HG03469 (cell line): ENCODE results near the gene TTC32.
"Not testable (repeated sequence)": the region's sequence is repeated elsewhere in the genome, so short reads cannot be mapped to it uniquely, and the experiment has no call there.

Experiments
- ATAC-seq: cut with Tn5 transposase; IDR thresholded peaks from one replicate; pipeline ENCODE4 v1.9.1; 2021; ENCODE audit warnings: mild to moderate bottlenecking, moderate library complexity, moderate number of reproducible peaks; ENCODE audit not compliant: unreplicated experiment

The TTC32 gene

GRCh38 chr2:19901442-19902215 is at the start of gene TTC32:
TSS of gene TTC32 (minus strand) at chr2:19901983. CDS start at chr2:19901854, 129 bp downstream.
- ATAC-seq, result peak; percentile 71

DNA sequence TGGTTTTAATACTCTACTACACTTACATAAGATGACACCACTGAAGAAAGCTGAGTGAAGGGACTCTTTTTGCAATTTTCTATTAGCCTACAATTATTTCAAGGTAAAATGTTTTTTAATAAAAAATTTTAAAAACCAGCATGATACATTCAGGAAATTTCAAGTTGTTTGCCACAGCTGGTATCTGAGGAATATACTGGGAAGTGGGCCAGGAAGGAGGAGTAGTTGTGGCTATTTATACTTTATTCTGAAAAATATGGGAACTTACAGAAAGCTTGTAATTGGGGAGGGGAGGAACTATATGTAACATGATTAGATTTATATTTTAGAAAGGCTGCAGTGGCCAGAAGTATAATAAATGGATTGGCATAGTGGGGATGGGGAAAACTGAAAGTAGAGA is 47.3 kb upstream of the TTC32 start:
- ATAC-seq, result no peak

- no peak for ATAC-seq
These were observed 45.6 kb upstream of the TTC32 start for GRCh38 chr2:19947184-19947940.

- no peak for ATAC-seq
These were observed 42.5 kb upstream of the TTC32 start for GRCh38 chr2:19944205-19944845.

- no peak for ATAC-seq
These were observed 41.4 kb upstream of the TTC32 start for GRCh38 chr2:19943189-19943588.

GRCh38 chr2:19942199-19942598 is 40.4 kb upstream of the TTC32 start:
- ATAC-seq, result no peak

- ATAC-seq, result no peak
These were observed 35.2 kb upstream of the TTC32 start for GRCh38 chr2:19937004-19937403.

- no peak for ATAC-seq
These were observed 34.4 kb upstream of the TTC32 start for GRCh38 chr2:19936203-19936602.

DNA sequence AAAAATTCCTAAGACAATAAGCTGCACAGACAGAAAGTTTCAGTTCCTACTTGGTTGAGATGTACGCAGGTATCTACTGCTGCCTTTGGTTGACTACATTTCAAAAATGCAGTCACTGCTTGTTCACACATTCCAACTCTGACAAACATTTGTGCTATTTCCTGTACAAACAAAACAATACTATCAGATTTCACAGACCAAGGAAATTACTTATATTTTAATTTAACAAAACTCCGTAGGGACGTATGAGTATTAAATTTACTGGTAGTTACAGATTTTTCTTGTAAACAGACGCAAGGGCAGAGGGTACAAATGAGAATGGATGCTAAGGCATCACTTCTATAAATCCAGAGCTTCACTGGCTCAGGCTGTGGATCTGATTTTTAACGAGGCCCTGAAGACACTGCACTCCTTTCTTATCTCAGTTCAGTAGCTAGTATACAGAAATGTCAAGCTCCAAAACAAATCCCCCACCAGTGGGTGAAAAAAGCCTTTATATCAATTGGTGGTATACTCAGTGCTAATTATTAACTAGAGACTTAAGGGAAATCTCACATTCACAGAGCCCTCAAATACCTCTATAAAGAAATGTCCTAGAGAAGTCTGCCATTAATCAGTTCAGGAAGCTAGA is 31.7 kb upstream of the TTC32 start:
- peak; percentile 78 for ATAC-seq

DNA sequence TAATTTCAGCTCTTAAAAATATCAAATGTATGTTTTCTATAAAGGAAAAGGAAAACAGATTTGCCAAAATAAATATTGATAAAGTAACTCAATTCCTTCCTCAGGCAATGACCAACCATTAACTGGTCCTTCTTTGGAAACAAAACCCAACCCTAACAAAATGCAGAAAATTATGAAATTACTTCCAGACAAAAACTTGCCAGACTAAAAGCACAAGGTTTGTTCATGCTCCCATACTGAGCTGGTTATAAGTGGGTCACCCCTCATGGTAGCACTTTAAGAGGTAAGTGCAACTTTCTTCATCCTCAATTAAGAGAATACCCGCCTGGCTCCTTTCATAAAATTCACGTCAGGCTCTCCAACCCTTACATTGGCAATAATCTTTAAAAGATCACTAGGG is 31.1 kb upstream of the TTC32 start:
- no peak for ATAC-seq

- ATAC-seq, result no peak
These were observed 27.4 kb upstream of the TTC32 start for GRCh38 chr2:19929226-19929625.

GRCh38 chr2:19927816-19928215 is 26.0 kb upstream of the TTC32 start:
- not testable (repeated sequence) for ATAC-seq

- not testable (repeated sequence) for ATAC-seq
These were observed 22.7 kb upstream of the TTC32 start for GRCh38 chr2:19924526-19924925.

DNA sequence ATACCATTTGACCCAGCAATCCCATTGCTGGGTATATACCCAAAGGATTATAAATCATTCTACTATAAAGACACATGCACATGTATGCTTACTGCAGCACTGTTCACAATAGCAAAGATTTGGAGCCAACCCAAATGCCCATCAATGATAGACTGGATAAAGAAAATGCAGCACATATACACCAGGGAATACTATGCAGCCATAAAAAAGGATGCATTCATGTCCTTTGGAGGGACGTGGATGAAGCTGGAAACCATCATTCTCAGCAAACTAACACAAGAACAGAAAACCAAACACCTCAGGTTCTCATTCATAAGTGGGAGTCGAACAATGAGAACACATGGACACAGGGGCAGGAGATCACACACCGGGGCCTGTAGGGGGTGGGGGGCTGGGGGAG is 20.4 kb upstream of the TTC32 start:
- not testable (repeated sequence) for ATAC-seq

GRCh38 chr2:19916385-19916950 is 14.7 kb upstream of the TTC32 start:
- ATAC-seq, result no peak

DNA sequence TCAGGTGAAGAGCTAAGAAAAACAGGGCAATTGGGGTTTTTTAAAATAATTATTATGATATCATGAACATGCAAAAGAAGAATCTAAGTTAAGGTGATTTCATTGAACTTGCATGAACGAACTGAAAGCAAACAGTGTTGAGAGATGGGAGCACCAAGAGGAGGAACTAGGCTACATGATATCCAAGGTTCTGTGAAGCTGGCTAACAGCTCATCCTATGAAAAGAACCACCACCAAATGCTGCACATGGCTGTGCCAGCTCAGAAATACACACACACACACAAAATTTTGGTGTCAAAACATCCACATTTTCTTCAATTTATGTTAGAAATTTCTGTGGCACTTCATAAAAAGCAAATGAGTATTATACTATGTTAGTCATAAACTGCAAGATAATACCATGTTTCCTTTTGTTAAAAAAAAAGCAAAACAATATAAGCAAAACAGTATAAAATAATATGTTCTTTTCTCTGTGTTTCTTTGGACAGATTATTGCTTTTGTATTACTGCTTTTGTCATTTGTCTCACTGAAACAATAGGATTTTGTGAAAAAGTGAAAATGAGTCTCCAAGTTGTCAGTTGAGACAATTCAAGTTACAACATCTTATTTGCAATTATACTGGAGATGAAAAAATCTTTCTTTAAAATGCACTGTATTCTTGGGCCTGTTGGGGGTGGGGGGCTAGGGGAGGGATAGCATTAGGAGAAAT is 12.6 kb upstream of the TTC32 start:
- no peak for ATAC-seq

DNA sequence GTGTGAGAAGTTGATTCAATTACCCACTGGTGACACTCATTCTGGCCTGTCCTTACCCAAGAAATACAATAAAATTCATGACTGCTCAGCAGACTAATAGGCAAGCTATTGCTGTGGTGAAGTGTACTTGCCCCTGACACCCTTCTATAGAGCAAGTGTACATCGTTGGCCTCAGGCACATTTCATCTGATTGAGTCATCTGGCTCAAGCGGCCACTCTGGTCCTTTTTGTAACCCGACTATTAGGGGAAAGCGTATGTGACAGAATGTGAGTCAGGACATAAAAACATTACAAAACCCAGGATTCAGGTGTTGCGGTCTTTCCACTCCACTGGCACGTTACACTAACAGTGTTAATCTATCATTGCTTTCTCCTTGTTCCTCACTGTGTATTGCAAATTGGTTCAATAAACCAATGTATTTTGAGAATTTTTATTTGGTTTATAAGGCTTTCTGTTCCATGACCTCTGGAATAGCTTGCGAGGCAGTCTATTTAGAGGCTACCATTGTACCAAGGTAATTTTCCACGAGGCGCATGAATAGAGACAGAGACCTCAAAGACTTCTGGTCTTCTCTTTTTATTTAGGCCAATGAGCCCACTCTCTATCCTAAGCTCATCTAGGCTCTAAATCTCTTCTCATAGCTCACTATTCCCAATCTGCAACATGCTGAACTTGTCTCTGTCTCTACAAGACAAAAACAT is 10.2 kb upstream of the TTC32 start:
- no peak for ATAC-seq

DNA sequence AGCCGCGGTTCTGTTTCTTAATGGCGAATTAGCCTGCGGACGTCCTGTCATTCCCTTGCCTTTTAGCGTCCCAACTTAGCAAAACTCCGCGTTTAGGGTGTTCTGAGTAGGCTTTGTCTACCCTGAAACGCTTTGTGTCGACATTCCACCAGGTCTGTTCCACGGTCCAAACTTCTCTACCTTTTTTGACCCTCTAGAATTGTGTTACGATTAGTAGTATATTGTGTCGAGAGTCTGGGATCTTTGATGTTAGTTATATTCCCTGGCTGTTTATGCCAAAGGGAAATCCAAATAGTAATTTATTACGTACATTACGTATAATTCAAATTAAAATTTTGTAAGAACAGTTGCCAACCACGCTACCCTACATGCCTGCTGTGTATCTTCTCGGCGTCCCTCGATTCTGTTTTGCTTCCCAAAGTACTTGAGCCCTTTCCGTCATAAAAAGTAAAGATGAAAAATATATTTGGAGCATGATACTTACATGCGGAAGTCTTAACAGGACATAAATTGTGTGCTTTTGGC is 495 bp upstream of the TTC32 start:
- no peak for ATAC-seq

DNA sequence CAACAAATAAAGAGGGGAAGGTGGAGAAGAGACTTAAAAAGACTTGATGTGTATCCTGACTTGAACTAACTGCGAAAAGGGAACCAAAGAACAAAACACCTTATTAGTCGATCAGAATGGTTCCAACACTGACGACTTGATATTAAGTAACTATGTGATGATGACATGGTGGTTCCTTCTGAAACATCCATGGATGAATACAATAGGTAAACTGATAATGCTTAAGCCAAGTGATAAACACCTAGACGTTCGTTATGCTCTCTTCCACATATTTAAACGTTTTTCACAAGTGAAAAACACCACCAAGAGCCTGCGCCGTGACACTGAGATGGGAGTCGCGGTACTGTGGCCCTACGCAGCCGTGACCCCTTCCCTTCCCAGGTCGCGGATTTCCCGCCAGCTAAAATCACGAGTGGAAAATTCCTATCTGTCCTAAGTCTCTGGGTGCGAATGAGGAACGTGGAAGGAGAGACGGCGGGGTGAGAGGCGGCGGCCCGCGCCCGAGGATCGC is 797 bp downstream of the TTC32 start:
- no peak for ATAC-seq
